K562 (cell line): ENCODE results near the gene DUOXA2. TPM values are rescaled to one million over a fixed set of nuclear protein-coding genes. Genes with fewer than 3 reads are reported as not detected.

ENCODE experiments used
- ARID1B ChIP-seq: fragments of 450-650 bp; IDR thresholded peaks from 2 replicates; pipeline ENCODE4 v1.6.1; 2016; ENCODE audit warnings: antibody characterized with exemption, mild to moderate bottlenecking, inconsistent platforms
- ARID3B ChIP-seq: fragments of 250-450 bp; sonication (Bioruptor Pico); IDR thresholded peaks from 2 replicates; pipeline ENCODE4 v1.4.0; 2020; ENCODE audit warnings: borderline replicate concordance
- ATF7 ChIP-seq: fragments of 450-650 bp; IDR thresholded peaks from 2 replicates; pipeline ENCODE4 v1.7.1; 2014; ENCODE audit warnings: mild to moderate bottlenecking, moderate library complexity
- CEBPG ChIP-seq, 3 experiments: fragments of 200-800 bp in 1 of 3; sonication (Bioruptor generic) in 1 of 3; sonication (generic) in 1 of 3; formaldehyde crosslinking in 1 of 3; IDR thresholded peaks in 2 of 3; conservative IDR thresholded peaks in 1 of 3; 2 replicates each; pipeline versions ENCODE4 v1.6.1 to v1.8.0; 2016 to 2022; ENCODE audit warnings: missing compliant biosample characterization in 2 of 3, missing genetic modification characterization in 2 of 3, mild to moderate bottlenecking in 1 of 3, missing genetic modification reagents in 1 of 3
- FOXK2 ChIP-seq, 2 experiments: fragments of 450-650 bp; IDR thresholded peaks in 1 of 2; conservative IDR thresholded peaks in 1 of 2; 2 replicates each; pipeline ENCODE4 v1.6.1; 2016; ENCODE audit warnings: low read depth in 2 of 2, mild to moderate bottlenecking in 1 of 2
- HDAC1 ChIP-seq, 2 experiments: fragments of 450-650 bp; IDR thresholded peaks; 2 replicates each; pipeline ENCODE4 v1.6.1; 2016 to 2017; ENCODE audit warnings: inconsistent platforms in 1 of 2, mild to moderate bottlenecking in 1 of 2, moderate library complexity in 1 of 2
- JUND ChIP-seq, 2 experiments: IDR thresholded peaks; 2 replicates in 1 of 2; 3 replicates in 1 of 2; pipeline ENCODE4 v1.6.1; 2011; ENCODE audit warnings: borderline replicate concordance in 2 of 2, low read depth in 2 of 2, low read length in 2 of 2, improper control_type of control experiment in 1 of 2, missing biosample characterization in 1 of 2, missing genetic modification characterization in 1 of 2, missing genetic modification reagents in 1 of 2
- KAT7 ChIP-seq: sonication (generic); formaldehyde crosslinking; IDR thresholded peaks from 2 replicates; pipeline ENCODE4 v1.8.0; 2022; ENCODE audit warnings: missing genetic modification reagents, mild to moderate bottlenecking, borderline replicate concordance
- KDM1A ChIP-seq, 2 experiments: fragments of 450-650 bp; IDR thresholded peaks; 2 replicates each; pipeline ENCODE4 v1.6.1; 2016; ENCODE audit warnings: mild to moderate bottlenecking in 2 of 2
- MTF1 ChIP-seq: fragments of 250-450 bp; sonication (Bioruptor Pico); IDR thresholded peaks from 2 replicates; pipeline ENCODE4 v1.9.0; 2021; ENCODE audit warnings: moderate library complexity, mild to moderate bottlenecking, inconsistent platforms, borderline replicate concordance
- SAP30 ChIP-seq: fragments of 200-600 bp; sonication (generic); IDR thresholded peaks from 2 replicates; pipeline ENCODE4 v1.6.1; 2012; ENCODE audit warnings: borderline replicate concordance, low read depth, mild to moderate bottlenecking, moderate library complexity, low read length, control low read depth, inconsistent platforms; ENCODE audit not compliant: insufficient read depth, poor library complexity, severe bottlenecking
- SIN3A ChIP-seq, 2 experiments: fragments of 150-350 bp in 1 of 2; IDR thresholded peaks; 2 replicates each; pipeline ENCODE4 v1.6.1; 2011 to 2016; ENCODE audit warnings: borderline replicate concordance in 2 of 2, low read depth in 2 of 2, low read length in 2 of 2, mild to moderate bottlenecking in 2 of 2, moderate library complexity in 2 of 2; ENCODE audit not compliant: control insufficient read depth in 1 of 2
- SIX5 ChIP-seq, 2 experiments: IDR thresholded peaks; 2 replicates each; pipeline ENCODE4 v1.6.1; 2011; ENCODE audit warnings: low read length in 2 of 2, borderline replicate concordance in 1 of 2, low read depth in 1 of 2, mild to moderate bottlenecking in 1 of 2, moderate library complexity in 1 of 2; ENCODE audit not compliant: insufficient read depth in 1 of 2
- SMARCE1 ChIP-seq: fragments of 450-650 bp; IDR thresholded peaks from 2 replicates; pipeline ENCODE4 v1.7.1; 2016; ENCODE audit warnings: mild to moderate bottlenecking
- TCF3 ChIP-seq: sonication (generic); formaldehyde crosslinking; IDR thresholded peaks from 2 replicates; pipeline ENCODE4 v1.4.0; 2020; ENCODE audit warnings: mild to moderate bottlenecking, missing genetic modification reagents
- TEAD4 ChIP-seq, 2 experiments: sonication (generic) in 1 of 2; formaldehyde crosslinking in 1 of 2; IDR thresholded peaks; 2 replicates each; pipeline versions ENCODE4 v1.6.1 to v1.8.0; 2012 to 2022; ENCODE audit warnings: borderline replicate concordance in 1 of 2, inconsistent platforms in 1 of 2, low read length in 1 of 2, mild to moderate bottlenecking in 1 of 2, missing genetic modification reagents in 1 of 2
- ZNF184 ChIP-seq: sonication (generic); formaldehyde crosslinking; IDR thresholded peaks from 2 replicates; pipeline ENCODE4 v1.5.0; 2020; ENCODE audit warnings: missing genetic modification reagents
- polyA plus RNA-seq, 8 experiments: library from polyadenylated mRNA; depleted of rRNA in 4 of 8; stranded (reverse) in 5 of 8; unstranded in 3 of 8; fragments of >200 nt; fragmentation: Nextera tagmentation in 2 of 8; fragmentation: Illumina TruSeq in 1 of 8; extraction: Ambion mirVana in 2 of 8; extraction: Trizol in 1 of 8; gene quantifications; 2 replicates each; pipeline versions ENCODE4 v1.2.1 to v1.2.3, GENCODE V29; 2011 to 2014; ENCODE audit warnings: inconsistent platforms in 1 of 8, missing spikeins in 1 of 8
- total RNA-seq, 7 experiments: library from RNA; depleted of rRNA in 6 of 7; stranded (reverse); fragments of >200 nt in 6 of 7; fragmentation: Illumina TruSeq in 2 of 7; extraction: Trizol in 2 of 7; gene quantifications; 2 replicates each; pipeline versions ENCODE4 v1.2.1 to v1.2.3, GENCODE V29; 2011 to 2021; ENCODE audit warnings: low replicate concordance in 1 of 7
- TF ChIP-seq, protein P1 (sequence below): fragments of 450-650 bp; IDR thresholded peaks from 2 replicates; pipeline ENCODE4 v1.6.1; 2017; ENCODE audit warnings: antibody characterized with exemption
- TF ChIP-seq, protein P2 (sequence below): IDR thresholded peaks from 3 replicates; pipeline ENCODE4 v1.6.1; 2011; ENCODE audit warnings: borderline replicate concordance, mild to moderate bottlenecking, moderate library complexity; ENCODE audit not compliant: insufficient read length; ENCODE audit errors: extremely low read depth

Gene DUOXA2
- total and polyA plus RNA-seq, 9 of the 15 experiments (the other 6 are each of a cell fraction or from before 2014, with no cell fraction given): not detected

DNA sequence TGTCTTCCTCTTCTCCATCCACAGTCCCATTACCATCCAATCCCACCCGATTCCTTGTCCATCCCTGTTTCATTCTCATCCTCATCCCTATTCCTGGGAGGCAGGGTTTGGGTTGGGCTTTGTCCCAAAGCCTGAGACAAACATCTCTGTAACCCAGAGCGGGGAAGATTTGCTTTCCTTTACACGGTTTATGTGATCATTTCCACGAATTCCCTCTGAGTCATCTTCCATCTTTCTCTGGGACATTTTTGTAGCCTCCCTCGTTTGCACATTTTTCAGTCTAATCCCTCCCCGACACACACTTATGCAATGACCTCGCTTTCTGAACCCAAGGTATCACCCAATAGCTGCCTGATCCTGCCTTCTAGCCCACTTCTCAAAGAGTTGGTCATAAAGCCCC, 23.0 kb upstream of the DUOXA2 start (continued):
- TF ChIP-seq TEAD4 (IDR thresholded peaks at IDR 0.05; ENCODE audit: low read length) (no peak), TEAD4 (CRISPR knock-in tag; IDR thresholded peaks at IDR 0.05; ENCODE audit: borderline replicate concordance) (no peak), SIX5 (IDR thresholded peaks at IDR 0.05; ENCODE audit: borderline replicate concordance in 1 of 2, insufficient read depth in 1 of 2, low read depth in 1 of 2, low read length in 2 of 2) (no peak), SMARCE1 (peak; percentile 69), TCF3 (0 out of 2 replicates have a peak, but pooled peaks have one; percentile 12), ZNF184 (no peak), MTF1 (CRISPR knock-in tag) (no peak), ARID3B (CRISPR knock-in tag) (no peak), SIN3A (IDR thresholded peaks at IDR 0.05; ENCODE audit: borderline replicate concordance in 2 of 2, control insufficient read depth in 1 of 2, low read depth in 2 of 2, low read length in 2 of 2) (no peak), CEBPG (CRISPR knock-in tag; IDR thresholded peaks at IDR 0.05) (no peak), CEBPG (tag; conservative IDR thresholded peaks at IDR 0.05 in 1 of 2, IDR thresholded peaks at IDR 0.05 in 1 of 2) (peak; percentile 20 to 64; a peak in 1 of 4 replicates), ARID1B (peak; percentile 70), KAT7 (CRISPR knock-in tag) (no peak), ATF7 (peak; percentile 61), JUND (IDR thresholded peaks at IDR 0.05; ENCODE audit: borderline replicate concordance, low read depth, low read length) (peak; percentile 82), JUND (tag; IDR thresholded peaks at IDR 0.05; ENCODE audit: borderline replicate concordance, low read depth, low read length) (peak; percentile 72; the same call in 1 of the 3 replicates), HDAC1 (IDR thresholded peaks at IDR 0.05) (peak in 1 of 2 experiments; percentile 75; a peak in 2 of 4 replicates), FOXK2 (conservative IDR thresholded peaks at IDR 0.05 in 1 of 2, IDR thresholded peaks at IDR 0.05 in 1 of 2; ENCODE audit: low read depth in 2 of 2) (0 out of 4 replicates have a peak, but pooled peaks have one; percentile 9 to 13), KDM1A (IDR thresholded peaks at IDR 0.05) (peak in 1 of 2 experiments; percentile 59; a peak in 2 of 4 replicates), SAP30 (no peak)
- TF ChIP-seq, protein P1, sequence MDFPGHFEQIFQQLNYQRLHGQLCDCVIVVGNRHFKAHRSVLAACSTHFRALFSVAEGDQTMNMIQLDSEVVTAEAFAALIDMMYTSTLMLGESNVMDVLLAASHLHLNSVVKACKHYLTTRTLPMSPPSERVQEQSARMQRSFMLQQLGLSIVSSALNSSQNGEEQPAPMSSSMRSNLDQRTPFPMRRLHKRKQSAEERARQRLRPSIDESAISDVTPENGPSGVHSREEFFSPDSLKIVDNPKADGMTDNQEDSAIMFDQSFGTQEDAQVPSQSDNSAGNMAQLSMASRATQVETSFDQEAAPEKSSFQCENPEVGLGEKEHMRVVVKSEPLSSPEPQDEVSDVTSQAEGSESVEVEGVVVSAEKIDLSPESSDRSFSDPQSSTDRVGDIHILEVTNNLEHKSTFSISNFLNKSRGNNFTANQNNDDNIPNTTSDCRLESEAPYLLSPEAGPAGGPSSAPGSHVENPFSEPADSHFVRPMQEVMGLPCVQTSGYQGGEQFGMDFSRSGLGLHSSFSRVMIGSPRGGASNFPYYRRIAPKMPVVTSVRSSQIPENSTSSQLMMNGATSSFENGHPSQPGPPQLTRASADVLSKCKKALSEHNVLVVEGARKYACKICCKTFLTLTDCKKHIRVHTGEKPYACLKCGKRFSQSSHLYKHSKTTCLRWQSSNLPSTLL: peak; percentile 62; the same call in 1 of the 2 replicates
- TF ChIP-seq, protein P2, sequence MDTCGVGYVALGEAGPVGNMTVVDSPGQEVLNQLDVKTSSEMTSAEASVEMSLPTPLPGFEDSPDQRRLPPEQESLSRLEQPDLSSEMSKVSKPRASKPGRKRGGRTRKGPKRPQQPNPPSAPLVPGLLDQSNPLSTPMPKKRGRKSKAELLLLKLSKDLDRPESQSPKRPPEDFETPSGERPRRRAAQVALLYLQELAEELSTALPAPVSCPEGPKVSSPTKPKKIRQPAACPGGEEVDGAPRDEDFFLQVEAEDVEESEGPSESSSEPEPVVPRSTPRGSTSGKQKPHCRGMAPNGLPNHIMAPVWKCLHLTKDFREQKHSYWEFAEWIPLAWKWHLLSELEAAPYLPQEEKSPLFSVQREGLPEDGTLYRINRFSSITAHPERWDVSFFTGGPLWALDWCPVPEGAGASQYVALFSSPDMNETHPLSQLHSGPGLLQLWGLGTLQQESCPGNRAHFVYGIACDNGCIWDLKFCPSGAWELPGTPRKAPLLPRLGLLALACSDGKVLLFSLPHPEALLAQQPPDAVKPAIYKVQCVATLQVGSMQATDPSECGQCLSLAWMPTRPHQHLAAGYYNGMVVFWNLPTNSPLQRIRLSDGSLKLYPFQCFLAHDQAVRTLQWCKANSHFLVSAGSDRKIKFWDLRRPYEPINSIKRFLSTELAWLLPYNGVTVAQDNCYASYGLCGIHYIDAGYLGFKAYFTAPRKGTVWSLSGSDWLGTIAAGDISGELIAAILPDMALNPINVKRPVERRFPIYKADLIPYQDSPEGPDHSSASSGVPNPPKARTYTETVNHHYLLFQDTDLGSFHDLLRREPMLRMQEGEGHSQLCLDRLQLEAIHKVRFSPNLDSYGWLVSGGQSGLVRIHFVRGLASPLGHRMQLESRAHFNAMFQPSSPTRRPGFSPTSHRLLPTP: no peak
